GM12878 (cell line): ENCODE data around the gene SPI1.

Experiments used
- ATF2 ChIP-seq: IDR thresholded peaks from 2 replicates; pipeline ENCODE4 v1.6.1; 2012; ENCODE audit warnings: low read length, inconsistent platforms
- NFYB ChIP-seq: IDR thresholded peaks from 2 replicates; pipeline ENCODE4 v1.6.1; 2011; ENCODE audit warnings: low read depth, mild to moderate bottlenecking, low read length, improper control_type of control experiment, moderate library complexity; ENCODE audit not compliant: insufficient read depth
- PKNOX1 ChIP-seq: fragments of 450-650 bp; IDR thresholded peaks from 2 replicates; pipeline ENCODE4 v1.6.1; 2016; ENCODE audit warnings: mild to moderate bottlenecking
- SMC3 ChIP-seq: IDR thresholded peaks from 2 replicates; pipeline ENCODE4 v1.6.1; 2011; ENCODE audit warnings: low read length, improper control_type of control experiment, borderline replicate concordance
- STAT1 ChIP-seq: fragments of 450-650 bp; conservative IDR thresholded peaks from 2 replicates; pipeline ENCODE4 v1.6.1; 2014; ENCODE audit warnings: antibody characterized with exemption, mild to moderate bottlenecking
- TCF12 ChIP-seq: IDR thresholded peaks from 2 replicates; pipeline ENCODE4 v1.6.1; 2011; ENCODE audit warnings: low read depth, mild to moderate bottlenecking, low read length

DNA sequence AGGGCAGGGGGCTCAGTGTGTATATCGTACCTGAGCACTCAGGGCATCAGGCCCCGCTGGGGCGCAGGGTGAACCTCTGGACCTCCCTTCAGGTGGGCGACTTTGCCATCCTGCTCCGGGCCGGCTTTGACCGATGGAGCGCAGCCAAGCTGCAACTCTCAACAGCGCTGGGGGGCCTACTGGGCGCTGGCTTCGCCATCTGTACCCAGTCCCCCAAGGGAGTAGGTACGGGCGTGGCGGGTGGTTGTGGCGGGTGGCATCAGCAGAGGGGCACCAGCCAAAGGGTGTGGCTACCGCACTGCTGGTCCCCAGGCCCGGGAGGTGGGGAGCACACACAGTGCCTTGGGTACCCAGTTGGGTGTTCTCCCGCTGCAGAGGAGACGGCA lies 36.3 kb upstream of the SPI1 start:
- no peak for TF ChIP-seq ATF2
- TF ChIP-seq SMC3, result no peak
- TF ChIP-seq NFYB, result no peak
- no peak for TF ChIP-seq PKNOX1
- no peak for TF ChIP-seq STAT1
- no peak for TF ChIP-seq TCF12
